Small intestine (tissue), 16 donors: ENCODE measurements around the gene DENND10. TPM values are rescaled to one million over a fixed set of nuclear protein-coding genes. Genes with fewer than 3 reads are reported as not detected.

Source experiments
- DNase-seq, 2 donors: peaks; one replicate each; pipeline versions ENCODE4 v3.0.0 to v3.0.0-alpha.2; 2013
- FAIRE-seq: peaks from 2 replicates; lab custom pipeline; 2012; peaks lifted over from hg19 to GRCh38; lab: Jason Lieb, UNC
- H3K27ac ChIP-seq, 3 donors: one replicate each; pipeline ENCODE4 v1.5.1; 2013; ENCODE audit warnings: low read length in 2 of 3, mild to moderate bottlenecking in 2 of 3, control low read depth in 1 of 3, inconsistent platforms in 1 of 3, low read depth in 1 of 3, moderate library complexity in 1 of 3
- H3K27me3 ChIP-seq, 3 donors: one replicate each; pipeline ENCODE4 v1.6.1; 2013; ENCODE audit warnings: low read length in 3 of 3, inconsistent platforms in 1 of 3; ENCODE audit not compliant: control insufficient read depth in 3 of 3, insufficient read depth in 3 of 3
- H3K36me3 ChIP-seq, 3 donors: one replicate each; pipeline ENCODE4 v1.6.1; 2013; ENCODE audit warnings: low read length in 3 of 3, inconsistent platforms in 1 of 3, low read depth in 1 of 3, mild to moderate bottlenecking in 1 of 3, moderate library complexity in 1 of 3; ENCODE audit not compliant: control insufficient read depth in 3 of 3, insufficient read depth in 2 of 3
- H3K4me1 ChIP-seq, 3 donors: one replicate each; pipeline ENCODE4 v1.6.1; 2013; ENCODE audit warnings: low read length in 2 of 3, inconsistent platforms in 1 of 3, low read depth in 1 of 3, mild to moderate bottlenecking in 1 of 3, moderate library complexity in 1 of 3; ENCODE audit not compliant: control insufficient read depth in 3 of 3, insufficient read depth in 2 of 3
- H3K4me3 ChIP-seq, 3 donors: one replicate each; pipeline ENCODE4 v1.5.1; 2013; ENCODE audit warnings: low read length in 3 of 3, control low read depth in 1 of 3, inconsistent platforms in 1 of 3, low read depth in 1 of 3, mild to moderate bottlenecking in 1 of 3, moderate library complexity in 1 of 3
- H3K9me3 ChIP-seq, 2 donors: one replicate each; pipeline ENCODE4 v1.6.1; 2013; ENCODE audit warnings: low read depth in 1 of 2, low read length in 1 of 2; ENCODE audit not compliant: control insufficient read depth in 2 of 2, insufficient read depth in 1 of 2
- WGBS, 3 donors: extraction: QIAGEN DNeasy Blood & Tissue Kit; methylation state at CpG; one replicate each; pipeline ENCODE4 v1.1.7; 2013; 5-methylcytosine and 5-hydroxymethylcytosine counted together
- long read RNA-seq, 10 donors: transcript quantifications; one replicate each; lab custom pipeline, GENCODE V29; 2026
- polyA plus RNA-seq, 4 donors: library from polyadenylated mRNA; stranded (reverse) in 3 of 4; unstranded in 1 of 4; fragments of 200-250 nt in 3 of 4; fragments of 120-200 nt in 1 of 4; gene quantifications; one replicate each; pipeline versions ENCODE4 v1.2.1 to v1.2.3, GENCODE V29; 2013
- donor health status: healthy with polysubstance abuse.
- donor health status: control.
- donor health status: control.
- donor health status: Bipolar disorder and iron deficiency.
- donor health status: healthy.

DENND10 gene, protein sequence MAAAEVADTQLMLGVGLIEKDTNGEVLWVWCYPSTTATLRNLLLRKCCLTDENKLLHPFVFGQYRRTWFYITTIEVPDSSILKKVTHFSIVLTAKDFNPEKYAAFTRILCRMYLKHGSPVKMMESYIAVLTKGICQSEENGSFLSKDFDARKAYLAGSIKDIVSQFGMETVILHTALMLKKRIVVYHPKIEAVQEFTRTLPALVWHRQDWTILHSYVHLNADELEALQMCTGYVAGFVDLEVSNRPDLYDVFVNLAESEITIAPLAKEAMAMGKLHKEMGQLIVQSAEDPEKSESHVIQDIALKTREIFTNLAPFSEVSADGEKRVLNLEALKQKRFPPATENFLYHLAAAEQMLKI
- 10 to 100 TPM; 20.3 to 91.6 (median 30.8) TPM for polyA plus RNA-seq
- long read RNA-seq, donor 1, transcript FAM45A-201 (9 exons, 1,648 nt) = minor isoform, 8 of 1,220 reads
- long read RNA-seq, donor 1, transcript FAM45A-204 (2 exons, 992 nt) = major isoform, 27 of 1,220 reads
- long read RNA-seq, donor 1, partial matches to known transcripts = 1,168 of 1,220 reads
- long read RNA-seq, donor 1, other reads (novel, unspliced or antisense) = 17 of 1,220 reads
- long read RNA-seq, donor 2, partial matches to known transcripts = 0 of 4 reads
- long read RNA-seq, donor 2, other reads (novel, unspliced or antisense) = 0 of 4 reads
- long read RNA-seq, donor 3, transcript FAM45A-204 (2 exons, 992 nt) = major isoform, 5 of 45 reads
- long read RNA-seq, donor 3, transcript FAM45A-201 (9 exons, 1,648 nt) = major isoform, 5 of 45 reads
- long read RNA-seq, donor 3, partial matches to known transcripts = 28 of 45 reads
- long read RNA-seq, donor 3, other reads (novel, unspliced or antisense) = 7 of 45 reads
- long read RNA-seq, donor 4 = 0 reads
- long read RNA-seq, donor 5, partial matches to known transcripts = 0 of 1 reads
- long read RNA-seq, donor 5, other reads (novel, unspliced or antisense) = 0 of 1 reads
- long read RNA-seq, donor 6, transcript FAM45A-201 (9 exons, 1,648 nt) = major isoform, 7 of 27 reads
- long read RNA-seq, donor 6, partial matches to known transcripts = 18 of 27 reads
- long read RNA-seq, donor 6, other reads (novel, unspliced or antisense) = 0 of 27 reads
- long read RNA-seq, donor 7 = 0 reads
- long read RNA-seq, donor 8 = 0 reads
- long read RNA-seq, donor 9 = 0 reads
- long read RNA-seq, donor 10, partial matches to known transcripts = 24 of 28 reads
- long read RNA-seq, donor 10, other reads (novel, unspliced or antisense) = 0 of 28 reads

GRCh38 chr10:119103903-119104653 lies at the start of gene DENND10:
Gene DENND10, plus strand, starts transcription at chr10:119104113. Its CDS starts 30 bp downstream, at chr10:119104143.
- WGBS, 3 donors = 1 to 2% (median 1%) methylated on average over 26 to 91 of the region's 91 CpGs
- Histone ChIP-seq H3K4me1 (peaks cover 2 to 10% (median 6%) of the 10 kb centered on the region in 3 donors), H3K27me3 (no peaks in the 10 kb centered on the region), H3K27ac (peak within 1 kb of the TSS; percentile 42 to 74 (median 66)), H3K9me3 (no peaks in the 10 kb centered on the region), H3K4me3 (peak within 1 kb of the TSS; percentile 48 to 83 (median 76)), H3K36me3 (peaks cover 0 to 18% (median 2%) of the 10 kb centered on the region in 3 donors)
- no peak for FAIRE-seq
- peak; percentile 77 to 87 for DNase-seq

DNA sequence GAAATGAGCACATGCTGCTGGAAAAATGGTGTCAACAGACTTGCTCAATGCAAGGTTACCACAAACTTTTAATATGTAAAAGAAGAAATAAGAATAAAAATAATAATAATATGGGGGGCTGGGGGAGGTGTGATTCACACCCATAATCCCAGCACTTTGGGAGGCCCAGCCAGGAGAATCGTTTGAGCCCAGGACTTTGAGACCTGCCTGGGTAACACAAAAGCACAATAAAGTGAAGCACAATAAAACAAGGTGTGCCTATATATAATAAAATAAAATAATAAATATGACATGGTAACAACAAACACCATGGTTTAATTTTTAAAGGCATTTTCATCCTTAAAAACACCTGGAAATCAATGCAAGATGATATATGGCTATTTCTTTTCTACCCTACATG lies 48.4 kb upstream of the DENND10 start:
- 16 to 69% (median 44%) methylated on average over 1 of the region's 1 CpG for WGBS, 3 donors
- DNase-seq (peak in 1 of 2 donors; percentile 62), FAIRE-seq (no peak)
- Histone ChIP-seq H3K27me3 (no peaks in the 10 kb centered on the region), H3K36me3 (peaks cover 40 to 45% (median 41%) of the 10 kb centered on the region in 3 donors), H3K9me3 (no peaks in the 10 kb centered on the region), H3K4me1 (no peaks in the 10 kb centered on the region), H3K27ac (no peak overlapping the region), H3K4me3 (no peak overlapping the region)

DNA sequence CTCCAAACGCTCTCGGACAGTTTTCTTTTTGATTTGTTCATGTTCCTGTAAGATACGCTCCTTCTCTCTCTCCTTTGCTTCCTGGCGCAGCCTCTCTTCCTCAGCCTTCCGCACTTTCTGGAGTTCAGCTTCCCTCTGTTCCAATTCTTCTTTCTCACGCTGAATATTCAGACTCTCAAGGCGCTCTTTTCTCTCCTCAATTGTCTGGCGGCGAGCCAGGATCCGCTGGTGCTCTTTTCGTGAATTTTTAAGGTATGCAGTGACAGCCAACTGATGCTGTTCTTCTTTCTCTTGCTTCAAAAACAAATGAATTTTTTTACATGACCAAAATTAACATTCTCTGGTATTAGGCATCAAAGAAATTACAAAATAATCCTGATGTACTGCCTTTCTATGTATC lies 45.9 kb upstream of the DENND10 start:
- 95 to 97% (median 95%) methylated on average over 11 of the region's 11 CpGs for WGBS, 3 donors
- no peak overlapping the region for H3K4me3 ChIP-seq
- FAIRE-seq (no peak), DNase-seq (no peak)
- no peaks in the 10 kb centered on the region for H3K4me1 ChIP-seq
- H3K27me3 ChIP-seq = no peaks in the 10 kb centered on the region
- peaks cover 27 to 45% (median 29%) of the 10 kb centered on the region in 3 donors for H3K36me3 ChIP-seq
- no peak overlapping the region for H3K27ac ChIP-seq
- H3K9me3 ChIP-seq = no peaks in the 10 kb centered on the region

- FAIRE-seq (no peak), DNase-seq (no peak)
- Histone ChIP-seq H3K9me3 (no peaks in the 10 kb centered on the region), H3K4me1 (no peaks in the 10 kb centered on the region), H3K36me3 (peaks cover 26 to 38% (median 34%) of the 10 kb centered on the region in 3 donors), H3K27me3 (no peaks in the 10 kb centered on the region), H3K27ac (no peak overlapping the region), H3K4me3 (no peak overlapping the region)
- 84 to 87% (median 84%) methylated on average over 4 of the region's 4 CpGs for WGBS, 3 donors
These were observed 44.4 kb upstream of the DENND10 start for GRCh38 chr10:119059557-119059956.

DNA sequence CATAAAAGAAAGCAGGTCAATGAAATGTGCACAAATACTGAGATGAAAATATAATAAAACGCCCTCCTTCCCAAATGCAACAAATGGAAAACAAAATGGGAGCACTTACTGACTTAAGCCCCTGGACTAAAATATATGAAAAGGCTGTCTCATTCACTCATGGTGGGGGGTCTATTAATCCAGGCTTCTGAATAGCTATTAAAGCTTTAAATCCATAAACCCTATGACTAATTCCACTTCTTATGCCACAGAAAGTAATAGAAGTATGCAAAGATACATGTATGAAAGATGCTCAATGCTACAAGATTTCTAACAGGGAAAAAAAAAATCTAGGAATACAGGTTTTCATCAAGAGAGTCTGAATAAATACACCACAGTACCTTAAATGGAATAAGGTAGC lies 43.8 kb upstream of the DENND10 start:
- Histone ChIP-seq H3K27ac (no peak overlapping the region), H3K4me3 (no peak overlapping the region), H3K27me3 (no peaks in the 10 kb centered on the region), H3K36me3 (peaks cover 28 to 38% (median 36%) of the 10 kb centered on the region in 3 donors), H3K4me1 (no peaks in the 10 kb centered on the region), H3K9me3 (no peaks in the 10 kb centered on the region)
- 88 to 97% (median 97%) methylated on average over 1 of the region's 1 CpG for WGBS, 3 donors
- no peak for DNase-seq
- FAIRE-seq = no peak

GRCh38 chr10:119061352-119061751 lies 42.6 kb upstream of the DENND10 start:
- Histone ChIP-seq H3K36me3 (peaks cover 27 to 44% (median 32%) of the 10 kb centered on the region in 3 donors), H3K27me3 (no peaks in the 10 kb centered on the region), H3K27ac (no peak overlapping the region), H3K9me3 (no peaks in the 10 kb centered on the region), H3K4me3 (no peak overlapping the region), H3K4me1 (no peaks in the 10 kb centered on the region)
- DNase-seq = no peak
- WGBS, 3 donors = 65 to 77% (median 76%) methylated on average over 1 of the region's 1 CpG
- no peak for FAIRE-seq

DNA sequence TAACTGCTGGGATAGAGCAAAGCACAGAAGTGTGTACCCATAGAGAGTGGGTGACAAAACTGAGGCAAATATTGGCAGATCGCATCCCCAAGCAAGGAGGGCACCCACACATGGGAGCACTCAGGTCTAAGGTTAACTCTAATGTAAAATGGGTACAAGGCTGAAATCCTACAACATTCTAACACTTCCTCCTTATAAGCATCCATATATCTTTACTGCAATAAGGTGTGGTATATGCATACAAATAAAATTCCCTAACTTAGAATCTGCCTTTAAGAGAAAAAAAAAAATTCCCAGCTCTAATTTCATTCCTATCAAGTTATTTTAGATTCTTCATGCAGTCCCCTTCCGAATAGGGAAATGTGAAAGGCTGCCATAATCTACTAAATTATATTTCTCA lies 42.0 kb upstream of the DENND10 start:
- Histone ChIP-seq H3K4me1 (no peaks in the 10 kb centered on the region), H3K27ac (no peak overlapping the region), H3K4me3 (no peak overlapping the region), H3K9me3 (no peaks in the 10 kb centered on the region), H3K36me3 (peaks cover 26 to 49% (median 31%) of the 10 kb centered on the region in 3 donors), H3K27me3 (no peaks in the 10 kb centered on the region)
- FAIRE-seq (no peak), DNase-seq (no peak)
- 92 to 96% (median 94%) methylated on average over 2 of the region's 2 CpGs for WGBS, 3 donors
